Astrocyte of the cerebellum (primary cell): ENCODE data around the gene TM2D1.
"Not testable (repeated sequence)": the region's sequence is repeated elsewhere in the genome, so short reads cannot be mapped to it uniquely, and the experiment has no call there.

Experiments
- DNase-seq: peaks from one replicate; pipeline ENCODE4 v3.0.0-alpha.2; 2011; ENCODE audit warnings: low read depth
- H3K4me3 ChIP-seq: 2 replicates; pipeline ENCODE4 v1.5.1; 2011; ENCODE audit warnings: mild to moderate bottlenecking, low read depth, low read length, moderate library complexity
- CTCF ChIP-seq: IDR thresholded peaks from 2 replicates; pipeline ENCODE4 v1.5.1; 2012; ENCODE audit warnings: low read length, low read depth, moderate library complexity, mild to moderate bottlenecking; ENCODE audit errors: missing control alignments
- in situ Hi-C: cut with HindIII; loops from 2 replicates; pipeline ENCODE4 v1.10.0; 2017; ENCODE audit warnings: low sequenced_read_pairs

TM2D1 gene

GRCh38 chr1:61692155-61692800, 32.7 kb downstream of the TM2D1 start:
- H3K4me3 ChIP-seq: no peak overlapping the region
- in situ Hi-C loops: no loop called here
- no peak for TF ChIP-seq CTCF
- no peak for DNase-seq

- in situ Hi-C loops: no loop called here
- H3K4me3 ChIP-seq: no peak overlapping the region
- TF ChIP-seq CTCF: no peak
- no peak for DNase-seq
Measured at GRCh38 chr1:61687901-61688300, 37.0 kb downstream of the TM2D1 start.

GRCh38 chr1:61682891-61683290, 42.0 kb downstream of the TM2D1 start:
- DNase-seq: no peak
- in situ Hi-C loops: no loop called here
- no peak for TF ChIP-seq CTCF
- no peak overlapping the region for H3K4me3 ChIP-seq

GRCh38 chr1:61680500-61680899, 44.4 kb downstream of the TM2D1 start:
- DNase-seq: no peak
- in situ Hi-C loops: no loop called here
- TF ChIP-seq CTCF: no peak
- no peak overlapping the region for H3K4me3 ChIP-seq

- H3K4me3 ChIP-seq, DNase-seq, in situ Hi-C loops: not testable (repeated sequence)
Measured at GRCh38 chr1:61676881-61677280, 48.1 kb downstream of the TM2D1 start.

- TF ChIP-seq CTCF: no peak
- in situ Hi-C loops: no loop called here
- DNase-seq: no peak
- no peak overlapping the region for H3K4me3 ChIP-seq
Measured at GRCh38 chr1:61674221-61674620, 50.7 kb downstream of the TM2D1 start.

- DNase-seq: no peak
- H3K4me3 ChIP-seq: no peak overlapping the region
- in situ Hi-C loops: no loop called here
- TF ChIP-seq CTCF: no peak
Measured at GRCh38 chr1:61672376-61672775, 52.6 kb downstream of the TM2D1 start.
